ENCODE data around the gene POLE.

DNA sequence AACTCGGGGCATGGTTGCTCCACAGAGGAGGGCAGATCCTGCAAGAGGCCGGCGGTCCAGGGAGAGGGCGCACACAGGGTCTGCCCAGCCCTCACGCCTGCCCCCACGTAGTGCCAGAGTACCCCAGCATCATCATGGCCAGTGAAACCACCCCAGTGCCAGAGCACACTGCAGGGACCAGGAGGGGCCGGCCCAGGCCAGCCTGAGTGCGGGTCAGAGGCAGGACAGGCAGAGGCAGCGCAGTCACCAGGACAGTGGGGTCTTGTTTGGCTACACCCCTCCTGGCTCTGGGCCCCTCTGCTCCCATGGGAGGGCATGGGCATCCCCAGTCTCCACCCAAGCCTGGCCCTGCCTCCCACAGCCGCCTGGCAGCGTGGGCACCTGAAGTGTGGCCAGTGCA, 111.5 kb downstream of the POLE start:
- TF ChIP-seq EZH2 (IDR thresholded peaks at IDR 0.05; ENCODE audit: borderline replicate concordance): no peak
- TF ChIP-seq, protein P1, sequence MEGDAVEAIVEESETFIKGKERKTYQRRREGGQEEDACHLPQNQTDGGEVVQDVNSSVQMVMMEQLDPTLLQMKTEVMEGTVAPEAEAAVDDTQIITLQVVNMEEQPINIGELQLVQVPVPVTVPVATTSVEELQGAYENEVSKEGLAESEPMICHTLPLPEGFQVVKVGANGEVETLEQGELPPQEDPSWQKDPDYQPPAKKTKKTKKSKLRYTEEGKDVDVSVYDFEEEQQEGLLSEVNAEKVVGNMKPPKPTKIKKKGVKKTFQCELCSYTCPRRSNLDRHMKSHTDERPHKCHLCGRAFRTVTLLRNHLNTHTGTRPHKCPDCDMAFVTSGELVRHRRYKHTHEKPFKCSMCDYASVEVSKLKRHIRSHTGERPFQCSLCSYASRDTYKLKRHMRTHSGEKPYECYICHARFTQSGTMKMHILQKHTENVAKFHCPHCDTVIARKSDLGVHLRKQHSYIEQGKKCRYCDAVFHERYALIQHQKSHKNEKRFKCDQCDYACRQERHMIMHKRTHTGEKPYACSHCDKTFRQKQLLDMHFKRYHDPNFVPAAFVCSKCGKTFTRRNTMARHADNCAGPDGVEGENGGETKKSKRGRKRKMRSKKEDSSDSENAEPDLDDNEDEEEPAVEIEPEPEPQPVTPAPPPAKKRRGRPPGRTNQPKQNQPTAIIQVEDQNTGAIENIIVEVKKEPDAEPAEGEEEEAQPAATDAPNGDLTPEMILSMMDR (IDR thresholded peaks at IDR 0.05; ENCODE audit: poor library complexity): no peak

Measured in hepatocyte (in vitro differentiated cells).